ENCODE results near the gene ZYG11A. TPM values are rescaled to one million over a fixed set of nuclear protein-coding genes. Genes with fewer than 3 reads are reported as not detected.

Gene ZYG11A
- total and polyA plus RNA-seq, 2 of the 8 experiments (the other 6 are each of a cell fraction or from before 2014, with no cell fraction given): 0.89 to 2.6 TPM

DNA sequence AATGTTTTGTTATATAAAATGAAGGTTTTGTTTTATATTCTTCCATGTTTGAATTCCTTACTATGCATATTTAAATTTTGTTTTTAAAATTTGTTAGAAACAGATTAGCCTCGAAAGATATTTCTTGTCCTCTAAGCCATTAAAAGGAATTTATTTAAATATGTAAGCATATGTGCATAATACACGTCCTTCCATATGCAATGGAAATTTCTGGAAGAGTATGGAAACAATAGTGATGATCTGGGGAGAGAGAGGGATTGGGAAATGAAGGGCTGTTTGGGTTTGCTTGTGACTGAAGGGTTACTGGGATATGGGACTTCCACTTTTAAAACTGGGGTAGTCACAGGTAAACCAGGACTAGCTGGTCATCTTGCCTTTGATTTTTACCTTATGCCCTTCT, 57.8 kb downstream of the ZYG11A start:
- H3K4me1 ChIP-seq (replicated peaks in 1 of 4; ENCODE audit: control insufficient read depth in 3 of 4, insufficient read depth in 4 of 4, low read length in 3 of 4): peaks cover 0 to 7% (median 4%) of the 10 kb centered on the region in 4 experiments; a peak in 5 of 7 replicates
- no peak for FAIRE-seq
- H2BK120ac ChIP-seq (replicated peaks; ENCODE audit: low read depth, low read length): no peak overlapping the region
- no peak for TF ChIP-seq CHD1 (IDR thresholded peaks at IDR 0.05; ENCODE audit: low read depth, low read length)
- TF ChIP-seq KDM1A (IDR thresholded peaks at IDR 0.05; ENCODE audit: borderline replicate concordance, low read length): no peak
- TF ChIP-seq POLR2AphosphoS5 (IDR thresholded peaks at IDR 0.05; ENCODE audit: low read depth, low read length): no peak
- no peak for TF ChIP-seq SP4 (IDR thresholded peaks at IDR 0.05; ENCODE audit: low read length)
- no peak for TF ChIP-seq TBP (IDR thresholded peaks at IDR 0.05; ENCODE audit: low read depth, low read length)
- TF ChIP-seq TAF1 (IDR thresholded peaks at IDR 0.05; ENCODE audit: low read depth, low read length): no peak
- TF ChIP-seq, protein P1, sequence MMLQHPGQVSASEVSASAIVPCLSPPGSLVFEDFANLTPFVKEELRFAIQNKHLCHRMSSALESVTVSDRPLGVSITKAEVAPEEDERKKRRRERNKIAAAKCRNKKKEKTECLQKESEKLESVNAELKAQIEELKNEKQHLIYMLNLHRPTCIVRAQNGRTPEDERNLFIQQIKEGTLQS (IDR thresholded peaks at IDR 0.05; ENCODE audit: insufficient read depth, low read depth, low read length): no peak
- no peak for TF ChIP-seq KDM4A (IDR thresholded peaks at IDR 0.05; ENCODE audit: low read depth, low read length, severe bottlenecking)
- TF ChIP-seq, protein P2, sequence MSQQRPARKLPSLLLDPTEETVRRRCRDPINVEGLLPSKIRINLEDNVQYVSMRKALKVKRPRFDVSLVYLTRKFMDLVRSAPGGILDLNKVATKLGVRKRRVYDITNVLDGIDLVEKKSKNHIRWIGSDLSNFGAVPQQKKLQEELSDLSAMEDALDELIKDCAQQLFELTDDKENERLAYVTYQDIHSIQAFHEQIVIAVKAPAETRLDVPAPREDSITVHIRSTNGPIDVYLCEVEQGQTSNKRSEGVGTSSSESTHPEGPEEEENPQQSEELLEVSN (IDR thresholded peaks at IDR 0.05): no peak
- TF ChIP-seq SP1 (IDR thresholded peaks at IDR 0.05; ENCODE audit: low read depth, low read length): no peak
- TF ChIP-seq HDAC6 (IDR thresholded peaks at IDR 0.05; ENCODE audit: low read depth, low read length): no peak
- no peak for TF ChIP-seq MAFK (IDR thresholded peaks at IDR 0.05; ENCODE audit: low read depth, low read length)
- no peak for TF ChIP-seq FOSL1 (IDR thresholded peaks at IDR 0.05; ENCODE audit: insufficient read depth, low read depth, low read length)
- TF ChIP-seq CBX5 (IDR thresholded peaks at IDR 0.05; ENCODE audit: low read depth, low read length): no peak
- TF ChIP-seq BRCA1 (IDR thresholded peaks at IDR 0.05; ENCODE audit: low read depth, low read length): no peak

More for the DNA sequence above, 57.8 kb downstream of the ZYG11A start:
- Histone ChIP-seq H2BK20ac (ENCODE audit: low read length) (no peak overlapping the region), H3K18ac (ENCODE audit: extremely low read depth, low read length) (no peak overlapping the region), H4K8ac (ENCODE audit: extremely low read depth, insufficient read depth, low read length) (no peak overlapping the region), H3K14ac (ENCODE audit: insufficient read length) (no peak overlapping the region), H3K36me3 (ENCODE audit: control insufficient read depth in 2 of 4, insufficient read depth in 4 of 4, low read length in 3 of 4) (peaks cover 0 to 3% (median 0%) of the 10 kb centered on the region in 4 experiments; a peak in 2 of 8 replicates), H4K91ac (replicated peaks; ENCODE audit: insufficient read length, low read length) (no peak overlapping the region), H3K9ac (replicated peaks in 1 of 4; ENCODE audit: extremely low read depth in 1 of 4, low read depth in 3 of 4, low read length in 3 of 4) (no peak overlapping the region), H3K27ac (ENCODE audit: low read depth, low read length) (no peak overlapping the region), H3K79me1 (ENCODE audit: low read depth, low read length) (no peaks in the 10 kb centered on the region), H3K4ac (replicated peaks; ENCODE audit: insufficient read length, low read depth, low read length) (no peak overlapping the region), H4K5ac (ENCODE audit: insufficient read length, low read depth, low read length) (no peak overlapping the region), H3K79me2 (ENCODE audit: control insufficient read depth in 1 of 2, insufficient read depth in 2 of 2, low read length in 2 of 2) (no peaks in the 10 kb centered on the region), H2BK15ac (ENCODE audit: low read length) (no peak overlapping the region), H3K56ac (replicated peaks; ENCODE audit: insufficient read length, low read depth, low read length) (no peak overlapping the region), H3K9me3 (ENCODE audit: insufficient read depth in 2 of 2, low read depth in 1 of 2, low read length in 1 of 2) (no peaks in the 10 kb centered on the region), H3K27me3 (replicated peaks in 1 of 4; ENCODE audit: control insufficient read depth in 3 of 4, extremely low read depth in 1 of 4, insufficient read depth in 3 of 4, low read length in 3 of 4) (no peaks in the 10 kb centered on the region), H3K23me2 (ENCODE audit: low read depth, low read length) (no peaks in the 10 kb centered on the region), H2BK12ac (ENCODE audit: low read depth, low read length) (no peak overlapping the region), H3K23ac (ENCODE audit: insufficient read length) (no peak overlapping the region), H3K4me2 (ENCODE audit: insufficient read depth in 1 of 2, low read depth in 2 of 2, low read length in 2 of 2) (no peak overlapping the region), H2BK5ac (ENCODE audit: low read depth, low read length) (no peak overlapping the region), H3K4me3 (ENCODE audit: extremely low read depth in 1 of 4, insufficient read depth in 2 of 4, low read depth in 3 of 4, low read length in 4 of 4) (no peak overlapping the region), H2AK5ac (ENCODE audit: low read depth, low read length) (no peak overlapping the region), H2AFZ (ENCODE audit: low read length) (no peak overlapping the region), H4K20me1 (replicated peaks in 1 of 2; ENCODE audit: control insufficient read depth in 1 of 2, insufficient read depth in 2 of 2, low read length in 2 of 2) (no peaks in the 10 kb centered on the region)
- POLR2A ChIA-PET (ENCODE audit: partially characterized antibody): no interaction called here
- 59% methylated on average over 2 of the region's 2 CpGs; no CpG with 5 or more reads in 1 of the 2 experiments for WGBS, 2 experiments (ENCODE audit: extremely low coverage in 1 of 2, insufficient coverage in 1 of 2, insufficient read length in 1 of 2, insufficient replicate concordance in 2 of 2, low coverage in 1 of 2, low lambda C conversion rate in 2 of 2, missing lambda C conversion rate in 1 of 2)
- DNase-seq (ENCODE audit: low read depth in 1 of 2, low spot score in 2 of 2): no peak
- CTCF ChIA-PET (ENCODE audit: partially characterized antibody): interaction anchor here (0.8 to 1.8 kb wide), 2 partner anchors 13 to 286 kb away, joined by 3 to 4 read pairs; no protein-coding TSS in a partner anchor
